ENCODE measurements around the gene GRID2.
A peak's percentile ranks its signal among the peaks of the same experiment; 100 is the strongest.

The GRID2 gene

GRCh38 chr4:92522356-92522755 is 218.6 kb downstream of the GRID2 start:
- Histone ChIP-seq H3K9me3 (ENCODE audit: severe bottlenecking) (no peaks in the 10 kb centered on the region), H3K36me3 (no peaks in the 10 kb centered on the region), H3K27ac (no peak overlapping the region), H3K27me3 (ENCODE audit: insufficient read depth, low read depth, severe bottlenecking) (no peaks in the 10 kb centered on the region), H3K4me3 (ENCODE audit: low read depth, low read length) (no peak overlapping the region)
- no peak for DNase-seq
- no peak for TF ChIP-seq CTCF (IDR thresholded peaks at IDR 0.05; ENCODE audit: low read depth, low read length)

- no peak overlapping the region for H3K27ac ChIP-seq
- no peaks in the 10 kb centered on the region for H3K27me3 ChIP-seq (ENCODE audit: insufficient read depth, low read depth, severe bottlenecking)
- H3K9me3 ChIP-seq (ENCODE audit: severe bottlenecking), result no peaks in the 10 kb centered on the region
- H3K4me3 ChIP-seq (ENCODE audit: low read depth, low read length), result no peak overlapping the region
- H3K36me3 ChIP-seq, result no peaks in the 10 kb centered on the region
- TF ChIP-seq CTCF (IDR thresholded peaks at IDR 0.05; ENCODE audit: low read depth, low read length), result no peak
- DNase-seq, result no peak
Measured at GRCh38 chr4:92524131-92524530, 220.4 kb downstream of the GRID2 start.

- no peak overlapping the region for H3K4me3 ChIP-seq (ENCODE audit: low read depth, low read length)
- no peak for DNase-seq
- H3K27me3 ChIP-seq (ENCODE audit: insufficient read depth, low read depth, severe bottlenecking), result no peaks in the 10 kb centered on the region
- H3K9me3 ChIP-seq (ENCODE audit: severe bottlenecking), result no peaks in the 10 kb centered on the region
- H3K27ac ChIP-seq, result no peak overlapping the region
- no peaks in the 10 kb centered on the region for H3K36me3 ChIP-seq
- TF ChIP-seq CTCF (IDR thresholded peaks at IDR 0.05; ENCODE audit: low read depth, low read length), result no peak
Measured at GRCh38 chr4:92528541-92528940, 224.8 kb downstream of the GRID2 start.

GRCh38 chr4:92529510-92529909 is 225.7 kb downstream of the GRID2 start:
- no peaks in the 10 kb centered on the region for H3K27me3 ChIP-seq (ENCODE audit: insufficient read depth, low read depth, severe bottlenecking)
- no peak overlapping the region for H3K27ac ChIP-seq
- TF ChIP-seq CTCF (IDR thresholded peaks at IDR 0.05; ENCODE audit: low read depth, low read length), result no peak
- no peaks in the 10 kb centered on the region for H3K36me3 ChIP-seq
- no peaks in the 10 kb centered on the region for H3K9me3 ChIP-seq (ENCODE audit: severe bottlenecking)
- peak; percentile 74 for DNase-seq
- H3K4me3 ChIP-seq (ENCODE audit: low read depth, low read length), result no peak overlapping the region

GRCh38 chr4:92535599-92535998 is 231.8 kb downstream of the GRID2 start:
- H3K4me3 ChIP-seq (ENCODE audit: low read depth, low read length), result no peak overlapping the region
- H3K9me3 ChIP-seq (ENCODE audit: severe bottlenecking), result no peaks in the 10 kb centered on the region
- DNase-seq, result no peak
- H3K27me3 ChIP-seq (ENCODE audit: insufficient read depth, low read depth, severe bottlenecking), result no peaks in the 10 kb centered on the region
- H3K36me3 ChIP-seq, result no peaks in the 10 kb centered on the region
- TF ChIP-seq CTCF (IDR thresholded peaks at IDR 0.05; ENCODE audit: low read depth, low read length), result no peak
- H3K27ac ChIP-seq, result no peak overlapping the region

- no peak overlapping the region for H3K27ac ChIP-seq
- no peak for TF ChIP-seq CTCF (IDR thresholded peaks at IDR 0.05; ENCODE audit: low read depth, low read length)
- H3K4me3 ChIP-seq (ENCODE audit: low read depth, low read length), result no peak overlapping the region
- no peaks in the 10 kb centered on the region for H3K27me3 ChIP-seq (ENCODE audit: insufficient read depth, low read depth, severe bottlenecking)
- no peaks in the 10 kb centered on the region for H3K36me3 ChIP-seq
- DNase-seq, result no peak
- no peaks in the 10 kb centered on the region for H3K9me3 ChIP-seq (ENCODE audit: severe bottlenecking)
Measured at GRCh38 chr4:92551616-92552015, 247.8 kb downstream of the GRID2 start.

Data from WERI-Rb-1 (cell line).